ENCODE data around the gene ATRIP.
"Not testable (repeated sequence)": the region's sequence is repeated elsewhere in the genome, so short reads cannot be mapped to it uniquely, and the experiment has no call there.

ATRIP gene

DNA sequence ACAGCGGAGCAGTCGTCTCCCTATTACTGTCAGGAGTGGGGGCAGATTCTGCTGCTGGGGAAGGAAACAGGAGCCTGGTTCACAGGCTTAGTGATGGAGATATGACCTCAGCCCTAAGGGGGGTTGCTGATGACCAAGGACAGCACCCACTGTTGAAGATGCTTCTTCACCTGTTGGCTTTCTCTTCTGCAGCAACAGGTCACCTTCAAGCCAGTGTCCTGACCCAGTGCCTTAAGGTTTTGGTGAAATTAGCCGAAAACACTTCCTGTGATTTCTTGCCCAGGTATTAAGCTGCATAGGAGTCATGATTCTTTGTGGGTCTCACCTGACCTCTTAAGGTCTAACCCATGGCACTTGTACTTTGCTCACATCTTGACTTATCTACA lies 14.0 kb downstream of the ATRIP start:
- H3K4me3 ChIP-seq (ENCODE audit: low read depth, low read length) = no peak overlapping the region
- POLR2A ChIA-PET = no interaction called here
- DNase-seq (ENCODE audit: low read depth, low spot score) = no peak
- TF ChIP-seq, protein P1, sequence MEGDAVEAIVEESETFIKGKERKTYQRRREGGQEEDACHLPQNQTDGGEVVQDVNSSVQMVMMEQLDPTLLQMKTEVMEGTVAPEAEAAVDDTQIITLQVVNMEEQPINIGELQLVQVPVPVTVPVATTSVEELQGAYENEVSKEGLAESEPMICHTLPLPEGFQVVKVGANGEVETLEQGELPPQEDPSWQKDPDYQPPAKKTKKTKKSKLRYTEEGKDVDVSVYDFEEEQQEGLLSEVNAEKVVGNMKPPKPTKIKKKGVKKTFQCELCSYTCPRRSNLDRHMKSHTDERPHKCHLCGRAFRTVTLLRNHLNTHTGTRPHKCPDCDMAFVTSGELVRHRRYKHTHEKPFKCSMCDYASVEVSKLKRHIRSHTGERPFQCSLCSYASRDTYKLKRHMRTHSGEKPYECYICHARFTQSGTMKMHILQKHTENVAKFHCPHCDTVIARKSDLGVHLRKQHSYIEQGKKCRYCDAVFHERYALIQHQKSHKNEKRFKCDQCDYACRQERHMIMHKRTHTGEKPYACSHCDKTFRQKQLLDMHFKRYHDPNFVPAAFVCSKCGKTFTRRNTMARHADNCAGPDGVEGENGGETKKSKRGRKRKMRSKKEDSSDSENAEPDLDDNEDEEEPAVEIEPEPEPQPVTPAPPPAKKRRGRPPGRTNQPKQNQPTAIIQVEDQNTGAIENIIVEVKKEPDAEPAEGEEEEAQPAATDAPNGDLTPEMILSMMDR (IDR thresholded peaks at IDR 0.05; ENCODE audit: insufficient read depth, low read length, missing control alignments) = no peak
- CTCF ChIA-PET = interaction anchor here (1.9 to 12.0 kb wide), 3 partner anchors 21 to 86 kb away, joined by 5 to 106 read pairs (median 6); partner anchors contain the start of genes CCDC51 and TMA7

DNA sequence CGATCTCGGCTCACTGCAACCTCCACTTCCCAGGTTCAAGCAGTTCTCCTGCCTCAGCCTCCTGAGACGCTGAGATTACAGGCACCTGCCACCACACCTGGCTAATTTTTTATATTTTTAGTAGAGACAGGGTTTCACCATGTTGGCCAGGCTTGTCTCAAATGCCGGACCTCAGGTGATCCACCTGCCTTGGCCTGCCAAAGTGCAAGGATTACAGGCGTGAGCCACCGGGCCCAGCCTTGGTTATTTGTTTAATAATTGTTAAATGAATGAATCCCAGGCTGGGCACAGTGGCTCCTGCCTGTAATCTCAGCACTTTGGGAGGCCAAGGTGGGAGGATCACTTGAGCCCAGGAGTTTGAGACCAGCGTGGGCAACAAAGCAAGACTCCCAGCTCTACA lies 15.2 kb downstream of the ATRIP start:
- H3K4me3 ChIP-seq (ENCODE audit: low read depth, low read length); POLR2A ChIA-PET; DNase-seq (ENCODE audit: low read depth, low spot score): not testable (repeated sequence)
- CTCF ChIA-PET = interaction anchor here (1.2 to 12.0 kb wide), 3 partner anchors 12 to 85 kb away, joined by 3 to 106 read pairs (median 3); no protein-coding TSS in a partner anchor

DNA sequence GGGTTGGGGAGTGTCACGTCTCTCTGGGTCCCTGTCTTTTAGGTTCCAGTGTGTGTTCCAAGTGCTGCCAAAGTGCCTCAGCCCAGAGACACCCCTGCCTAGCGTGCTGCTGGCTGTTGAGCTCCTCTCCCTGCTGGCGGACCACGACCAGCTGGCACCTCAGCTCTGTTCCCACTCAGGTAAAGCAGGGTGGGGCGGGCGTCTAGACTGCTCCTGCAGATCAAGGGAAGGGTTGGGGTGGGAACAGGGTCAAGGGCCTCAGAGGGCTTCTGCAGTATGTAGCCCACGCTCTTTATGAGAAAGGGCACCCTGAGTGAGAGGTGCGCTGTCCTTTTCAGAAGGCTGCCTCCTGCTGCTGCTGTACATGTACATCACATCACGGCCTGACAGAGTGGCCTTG lies 17.2 kb downstream of the ATRIP start:
- DNase-seq (ENCODE audit: low read depth, low spot score) = no peak
- no peak overlapping the region for H3K4me3 ChIP-seq (ENCODE audit: low read depth, low read length)
- POLR2A ChIA-PET = interaction anchor here (1.2 kb wide), 1 partner anchor 17 kb away, joined by 3 read pairs; the partner anchor contains the start of gene ATRIP
- TF ChIP-seq, protein P1 (IDR thresholded peaks at IDR 0.05; ENCODE audit: insufficient read depth, low read length, missing control alignments) = no peak
- CTCF ChIA-PET = interaction anchor here (0.8 to 12.0 kb wide), 10 partner anchors 10 to 199 kb away, joined by 3 to 106 read pairs (median 5); partner anchors contain the start of genes CELSR3, SLC26A6 and UCN2

DNA sequence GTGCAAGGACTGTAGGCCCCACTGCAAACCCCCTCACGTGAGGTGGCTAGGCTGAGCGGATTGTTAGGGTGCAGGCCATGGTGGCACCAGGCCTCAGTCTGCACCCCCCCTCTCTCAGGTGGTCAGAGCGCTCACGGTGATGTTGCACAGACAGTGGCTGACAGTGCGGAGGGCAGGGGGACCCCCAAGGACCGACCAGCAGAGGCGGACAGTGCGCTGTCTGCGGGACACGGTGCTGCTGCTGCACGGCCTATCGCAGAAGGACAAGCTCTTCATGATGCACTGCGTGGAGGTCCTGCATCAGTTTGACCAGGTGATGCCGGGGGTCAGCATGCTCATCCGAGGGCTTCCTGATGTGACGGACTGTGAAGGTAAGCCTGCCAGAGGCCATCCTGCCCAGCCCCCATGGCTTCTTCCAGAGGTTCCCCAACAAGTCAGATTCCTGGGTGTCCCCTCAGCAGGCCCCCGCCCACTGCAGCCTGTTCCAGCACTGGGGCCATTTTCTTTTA lies 18.2 kb downstream of the ATRIP start:
- ChIA-PET CTCF (interaction anchor here (1.0 to 12.0 kb wide), 10 partner anchors 11 to 198 kb away, joined by 3 to 106 read pairs (median 4); partner anchors contain the start of genes CELSR3 and UCN2), POLR2A (interaction anchor here (1.0 kb wide), 1 partner anchor 18 kb away, joined by 3 read pairs; the partner anchor contains the start of gene ATRIP)
- no peak for DNase-seq (ENCODE audit: low read depth, low spot score)
- no peak overlapping the region for H3K4me3 ChIP-seq (ENCODE audit: low read depth, low read length)
- TF ChIP-seq, protein P1 (IDR thresholded peaks at IDR 0.05; ENCODE audit: insufficient read depth, low read length, missing control alignments) = no peak

DNA sequence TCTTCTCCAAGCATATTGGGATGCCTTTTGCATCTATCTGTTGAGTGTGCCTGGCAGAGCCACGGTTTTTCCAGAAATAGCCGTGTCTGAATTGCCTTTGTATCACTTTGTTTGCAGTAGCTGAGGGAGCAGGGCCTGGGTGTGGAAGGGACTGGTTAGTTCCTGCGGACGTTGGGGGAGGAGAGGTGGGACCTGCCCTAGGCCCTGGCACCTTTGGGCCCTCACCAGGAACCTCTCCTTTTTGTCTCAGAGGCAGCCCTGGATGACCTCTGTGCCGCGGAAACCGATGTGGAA lies 18.6 kb downstream of the ATRIP start:
- DNase-seq (ENCODE audit: low read depth, low spot score) = no peak
- no peak overlapping the region for H3K4me3 ChIP-seq (ENCODE audit: low read depth, low read length)
- CTCF ChIA-PET = interaction anchor here (1.0 to 12.0 kb wide), 7 partner anchors 11 to 93 kb away, joined by 4 to 106 read pairs (median 5); no protein-coding TSS in a partner anchor
- POLR2A ChIA-PET = interaction anchor here (1.0 kb wide), 1 partner anchor 19 kb away, joined by 3 read pairs; the partner anchor contains the start of gene ATRIP
- TF ChIP-seq, protein P1 (IDR thresholded peaks at IDR 0.05; ENCODE audit: insufficient read depth, low read length, missing control alignments) = no peak

DNA sequence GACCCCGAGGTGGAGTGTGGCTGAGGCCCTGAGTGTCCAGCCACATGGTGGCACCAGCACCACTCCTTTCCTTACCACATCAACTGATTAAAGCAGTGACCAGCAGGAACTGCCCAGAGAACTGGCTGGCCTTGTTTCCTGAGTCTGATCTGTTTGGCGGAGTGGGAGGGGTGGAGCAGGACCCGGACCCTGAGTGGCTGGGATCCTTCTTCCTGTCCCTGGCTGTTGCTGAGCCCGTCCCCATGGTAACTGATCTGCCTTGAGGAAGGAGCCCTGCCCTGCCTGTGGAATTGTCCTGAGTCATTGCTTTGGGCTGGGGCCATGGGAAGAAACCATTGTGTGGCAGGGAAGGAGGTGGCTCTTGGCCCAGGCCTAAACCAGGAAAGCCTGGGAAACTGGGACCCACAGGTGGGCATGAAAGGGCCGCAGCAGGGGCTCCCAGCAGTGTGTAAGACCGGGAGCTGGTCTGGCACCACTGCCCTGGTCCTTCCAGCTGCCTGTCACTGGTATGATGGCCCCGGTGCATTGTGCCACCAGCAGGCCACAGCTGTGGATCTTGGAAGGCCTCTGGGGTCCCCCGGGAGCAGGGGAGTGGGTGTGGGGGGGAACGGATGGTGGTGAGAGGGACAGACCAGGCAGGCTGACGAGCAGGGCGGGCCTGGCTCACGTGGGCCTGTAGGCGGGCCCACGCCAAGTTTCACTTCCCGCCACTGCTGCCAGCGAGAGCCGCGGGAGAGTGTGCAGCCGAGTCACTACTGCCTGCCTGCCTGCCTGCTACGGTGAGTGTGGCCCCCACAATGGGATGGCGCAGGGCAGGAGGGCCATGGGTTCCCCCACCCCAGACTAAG lies 19.2 kb downstream of the ATRIP start:
- DNase-seq (ENCODE audit: low read depth, low spot score) = peak; percentile 97
- ChIA-PET CTCF (interaction anchor here (0.6 to 12.0 kb wide), 6 partner anchors 13 to 81 kb away, joined by 3 to 106 read pairs (median 10); no protein-coding TSS in a partner anchor), POLR2A (interaction anchor here (1.0 kb wide), 1 partner anchor 19 kb away, joined by 3 read pairs; the partner anchor contains the start of gene ATRIP)
- peak overlapping the region; percentile 57 for H3K4me3 ChIP-seq (ENCODE audit: low read depth, low read length)
- TF ChIP-seq, protein P1 (IDR thresholded peaks at IDR 0.05; ENCODE audit: insufficient read depth, low read length, missing control alignments) = peak; percentile 72
